Hepatocyte (in vitro differentiated cells): ENCODE measurements around the gene NANOG.

Source experiments
- CTCF ChIP-seq: fragments of 200-600 bp; sonication (generic); IDR thresholded peaks from 2 replicates; pipeline ENCODE4 v1.5.1; 2016; ENCODE audit warnings: antibody characterized with exemption, mild to moderate bottlenecking; ENCODE audit not compliant: poor library complexity
- EZH2 ChIP-seq: fragments of 200-600 bp; sonication (generic); IDR thresholded peaks from 2 replicates; pipeline ENCODE4 v1.6.1; 2016; ENCODE audit warnings: antibody characterized with exemption, mild to moderate bottlenecking, borderline replicate concordance

DNA sequence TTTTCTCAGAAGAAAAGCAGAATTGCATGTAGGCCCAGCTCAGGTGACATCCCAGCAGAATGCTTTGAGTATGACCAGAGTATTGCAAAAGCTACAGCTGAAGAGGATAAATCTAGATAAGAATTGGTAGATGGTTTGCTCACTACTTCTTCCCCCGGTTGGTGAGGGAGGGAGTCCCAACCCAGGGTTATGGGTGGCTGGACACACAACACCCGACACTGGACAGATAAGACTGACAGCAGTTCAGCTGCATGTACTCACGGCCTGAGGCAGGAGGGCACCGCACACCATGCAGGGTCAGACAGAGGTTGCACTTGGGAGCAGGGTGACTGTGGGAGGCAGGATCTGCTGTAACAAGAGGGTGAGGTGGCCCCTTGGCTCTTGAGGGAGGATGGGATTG lies 40.4 kb upstream of the NANOG start:
- TF ChIP-seq EZH2, result no peak
- TF ChIP-seq CTCF, result no peak
